Measurements from ENCODE around the gene RAB7A.

DNA sequence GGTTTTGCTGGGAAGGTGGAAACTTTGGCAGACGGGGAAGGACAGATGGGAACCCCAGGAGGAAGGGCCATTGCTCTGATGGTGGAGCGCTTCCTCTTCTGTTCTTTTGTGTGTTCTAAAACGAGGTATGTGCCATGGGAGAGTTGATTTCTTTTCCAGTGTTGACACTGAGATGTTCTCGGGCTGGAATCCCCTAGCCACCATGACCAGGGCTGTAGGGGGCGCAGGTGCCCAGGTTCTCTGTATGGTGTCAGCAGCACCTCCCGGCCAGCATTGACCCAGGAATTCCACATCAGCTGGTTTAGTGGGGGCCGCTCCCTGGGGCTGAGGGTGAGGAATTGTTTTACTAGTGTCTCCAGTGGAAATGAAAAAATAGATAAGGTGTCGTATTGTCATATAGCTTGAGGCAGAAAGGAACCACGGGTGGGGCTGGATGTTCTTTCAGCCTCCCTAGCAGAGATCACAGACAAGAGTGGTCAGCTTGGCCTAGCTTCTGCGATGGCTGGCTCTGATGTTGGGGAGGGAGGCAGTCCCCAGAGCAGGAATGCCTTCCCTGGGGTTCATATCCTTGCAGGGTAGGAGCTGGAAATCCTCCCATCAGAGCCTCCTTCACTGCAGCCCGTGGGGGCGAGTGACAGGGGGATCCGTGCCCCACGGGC lies 119.3 kb downstream of the RAB7A start:
- TF ChIP-seq CTCF (IDR thresholded peaks at IDR 0.05) (no peak), POLR2AphosphoS5 (IDR thresholded peaks at IDR 0.05; ENCODE audit: insufficient read depth in 1 of 2, low read depth in 1 of 2) (no peak)
